ENCODE data around the gene EIF4EBP3.
A peak's percentile ranks its signal among the peaks of the same experiment; 100 is the strongest.

EIF4EBP3 gene

DNA sequence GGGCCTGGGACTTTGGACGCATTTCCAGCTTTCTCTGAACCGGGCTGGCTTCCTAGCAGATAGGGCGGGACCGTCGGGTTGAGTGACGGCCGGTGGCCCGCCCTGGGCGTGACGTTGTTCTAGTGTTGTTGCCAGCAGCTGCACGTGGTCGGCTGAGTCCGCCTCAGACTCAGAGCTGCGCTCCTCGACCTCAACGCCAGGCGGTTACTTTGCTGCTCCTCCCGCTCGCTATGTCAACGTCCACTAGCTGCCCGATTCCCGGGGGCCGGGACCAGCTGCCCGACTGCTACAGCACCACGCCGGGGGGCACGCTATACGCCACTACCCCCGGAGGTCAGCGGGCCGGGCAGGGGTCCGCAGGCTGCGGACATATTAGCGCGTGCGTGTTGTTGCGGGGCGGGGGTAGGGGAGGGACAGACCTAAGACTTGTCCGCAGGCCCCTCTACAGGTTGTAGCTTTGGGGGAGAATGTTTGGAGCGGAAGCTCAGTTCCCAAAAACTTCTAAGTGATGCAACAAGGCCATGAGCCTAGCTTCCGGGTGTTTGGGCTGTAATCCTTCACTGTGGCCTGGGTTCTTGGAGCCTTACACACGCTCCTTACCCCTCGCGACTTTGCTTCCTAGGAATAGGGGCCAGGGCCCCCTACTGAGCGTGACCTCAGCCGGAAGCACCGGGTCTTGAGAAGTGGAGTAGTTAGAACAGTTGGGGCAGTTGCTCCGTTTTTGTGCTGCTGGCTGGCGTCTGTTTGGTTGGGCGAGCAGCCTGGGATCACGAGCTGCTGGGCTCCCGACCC lies at the start of gene EIF4EBP3:
Gene EIF4EBP3, plus strand, starts transcription at position 155 of the 792 bp plus-strand sequence. Its CDS starts 76 bp downstream, at position 231.
- no peak for DNase-seq

DNA sequence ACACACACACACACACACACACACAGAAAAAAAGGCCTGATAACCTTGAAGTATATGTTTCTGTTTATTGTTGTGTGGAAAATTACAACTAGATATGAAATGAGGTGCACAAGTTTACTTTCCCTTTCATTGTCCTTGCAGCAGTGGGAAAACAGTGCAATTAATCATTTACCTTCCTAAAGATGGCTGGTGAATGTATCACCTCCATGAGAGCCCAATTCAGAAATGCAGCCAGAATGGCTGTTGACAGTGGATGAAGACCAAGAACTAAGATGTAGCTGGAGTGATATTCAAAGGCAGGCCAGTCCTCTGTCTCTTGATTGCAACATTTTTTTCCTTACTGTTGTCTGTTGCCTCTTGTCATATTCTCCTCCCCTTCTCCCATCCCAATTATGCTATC lies 49.6 kb upstream of the EIF4EBP3 start:
- DNase-seq: no peak

DNA sequence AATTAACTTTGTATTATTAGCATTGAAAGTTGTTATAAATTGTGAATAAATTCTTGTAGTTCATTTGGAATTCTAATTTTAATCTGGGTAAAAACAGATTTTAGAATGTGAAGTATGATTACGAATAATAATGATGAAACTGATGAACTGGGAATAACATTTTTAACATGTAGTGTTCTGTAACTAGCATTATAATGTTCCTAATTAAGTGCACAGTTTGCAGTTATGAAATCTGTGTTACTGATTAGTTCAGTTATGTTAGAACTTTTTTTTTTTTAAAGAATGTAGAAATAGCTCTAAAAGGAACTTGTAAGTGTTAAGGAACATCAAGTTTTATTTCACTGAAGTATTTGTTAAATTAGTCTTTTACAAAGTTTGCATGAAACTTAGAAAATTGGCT lies 48.9 kb upstream of the EIF4EBP3 start:
- DNase-seq: no peak

DNA sequence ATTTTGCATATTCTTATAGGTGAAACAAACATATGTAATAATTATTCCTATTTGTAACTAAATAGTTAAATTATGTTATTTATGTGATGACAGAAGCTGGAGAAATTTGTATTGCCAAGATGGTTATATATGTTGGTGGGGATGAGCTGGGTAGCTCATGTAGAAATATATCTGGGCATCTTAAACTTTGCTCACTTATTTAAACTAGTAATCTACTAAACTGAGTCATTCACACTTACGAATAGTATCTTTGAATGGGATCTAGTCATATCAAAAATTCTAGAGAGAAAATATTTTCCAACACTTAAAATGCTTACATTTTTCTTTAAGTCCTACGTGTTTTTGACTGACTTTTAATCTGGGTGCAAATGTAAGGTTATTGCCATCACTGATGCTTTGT lies 44.6 kb upstream of the EIF4EBP3 start:
- DNase-seq: no peak

DNA sequence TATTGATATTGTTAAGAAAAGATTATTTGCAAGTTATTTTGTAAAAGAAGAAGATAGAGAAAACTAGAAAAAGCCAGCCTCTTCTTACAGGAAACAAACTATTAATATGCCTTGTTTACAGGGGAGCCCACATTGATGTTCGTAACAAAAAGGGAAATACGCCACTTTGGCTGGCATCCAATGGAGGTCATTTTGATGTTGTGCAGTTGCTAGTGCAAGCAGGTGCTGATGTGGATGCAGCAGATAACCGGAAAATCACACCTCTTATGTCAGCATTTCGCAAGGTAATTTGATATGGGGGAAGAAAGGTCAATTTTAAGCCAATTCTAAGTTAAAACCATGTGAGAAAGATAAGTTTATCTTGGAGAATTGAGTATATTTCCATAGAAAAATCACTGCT lies 37.6 kb upstream of the EIF4EBP3 start:
- DNase-seq: peak; percentile 0

DNA sequence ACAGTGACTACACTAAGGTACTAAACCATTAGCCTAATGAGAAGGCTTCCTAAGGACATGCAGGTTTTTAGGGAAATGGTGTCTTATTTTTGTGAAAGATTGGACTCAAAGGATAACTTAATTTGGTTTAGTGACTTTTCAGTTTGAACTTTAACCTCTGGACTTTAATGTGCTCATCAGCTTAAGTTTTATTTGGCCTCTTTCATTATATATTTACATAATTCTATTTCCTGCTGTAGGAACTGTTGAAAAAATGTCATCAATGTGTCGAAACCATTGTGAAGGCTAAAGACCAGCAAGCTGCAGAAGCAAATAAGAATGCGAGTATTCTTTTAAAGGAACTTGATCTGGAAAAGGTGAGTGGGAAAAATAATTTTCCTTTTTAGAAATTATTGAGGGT lies 34.3 kb upstream of the EIF4EBP3 start:
- DNase-seq: no peak

DNA sequence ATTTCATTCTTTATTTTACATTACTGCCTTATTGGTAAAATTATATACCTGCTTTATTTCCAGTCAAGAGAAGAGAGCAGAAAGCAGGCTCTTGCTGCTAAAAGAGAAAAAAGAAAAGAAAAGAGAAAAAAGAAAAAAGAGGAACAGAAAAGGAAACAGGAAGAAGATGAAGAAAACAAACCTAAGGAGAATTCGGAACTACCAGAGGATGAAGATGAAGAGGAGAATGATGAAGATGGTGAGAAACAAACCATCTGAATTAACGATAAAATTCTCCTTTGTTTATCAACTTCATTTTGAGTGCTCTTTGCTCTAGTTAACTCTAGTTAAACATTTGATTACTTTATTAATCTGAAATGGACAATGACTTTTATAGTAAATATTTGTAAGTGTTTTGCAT lies 23.5 kb upstream of the EIF4EBP3 start:
- no peak for DNase-seq

DNA sequence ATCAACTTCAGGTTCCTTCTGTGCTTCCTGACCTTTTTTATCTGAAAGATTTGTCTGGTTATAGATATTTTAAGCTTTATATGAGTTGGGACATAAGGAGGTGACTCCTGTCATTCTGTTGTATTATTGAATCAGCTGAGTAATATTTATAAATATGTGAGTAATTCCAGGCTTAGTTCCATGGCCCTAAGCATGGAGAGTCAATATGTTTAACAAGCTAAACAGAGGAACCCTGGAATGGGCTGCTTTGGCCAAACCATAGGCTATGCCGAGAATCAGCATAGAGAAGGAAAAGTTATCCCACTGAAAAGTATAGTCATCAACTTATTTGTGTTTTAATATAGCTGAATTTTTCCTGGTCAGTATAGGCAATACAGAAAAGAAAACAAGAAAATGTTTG lies 7.2 kb upstream of the EIF4EBP3 start:
- DNase-seq: no peak

DNA sequence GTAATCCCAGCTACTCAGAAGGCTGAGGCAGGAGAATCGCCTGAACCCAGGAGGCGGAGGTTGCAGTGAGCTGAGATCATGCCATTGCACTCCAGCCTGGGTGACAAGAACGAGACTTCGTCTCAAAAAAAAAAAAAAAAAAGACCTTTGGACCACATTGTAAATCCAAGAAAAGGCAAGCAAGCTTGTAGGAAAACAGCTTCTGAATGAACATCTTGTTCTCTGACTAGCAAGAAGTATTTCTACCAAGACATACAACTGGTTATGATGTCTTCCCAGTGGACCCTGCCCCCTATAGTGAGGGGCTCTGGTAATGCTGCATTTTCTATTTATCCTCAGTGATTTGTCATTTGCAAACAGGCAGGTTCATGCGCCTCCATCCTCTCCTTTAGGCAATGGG lies 4.5 kb upstream of the EIF4EBP3 start:
- no peak for DNase-seq

DNA sequence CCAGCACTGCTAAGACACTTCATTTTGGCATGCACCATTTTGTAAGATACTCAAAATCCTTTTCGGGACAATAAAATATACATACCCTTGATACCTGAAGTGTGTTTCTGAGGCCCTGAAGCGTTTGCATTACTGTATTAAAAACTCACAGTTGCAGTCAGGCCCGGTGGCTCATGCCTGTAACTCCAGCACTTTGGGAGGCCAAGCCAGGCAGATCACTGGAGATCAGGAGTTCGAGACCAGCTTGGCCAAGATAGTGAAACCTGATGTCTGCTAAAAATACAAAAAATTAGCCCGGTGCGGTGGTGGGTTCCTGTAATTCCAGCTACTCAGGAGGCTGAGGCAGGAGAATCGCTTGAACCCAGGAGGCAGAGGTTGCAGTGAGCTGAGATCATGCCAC lies 2.5 kb upstream of the EIF4EBP3 start:
- DNase-seq: no peak

DNA sequence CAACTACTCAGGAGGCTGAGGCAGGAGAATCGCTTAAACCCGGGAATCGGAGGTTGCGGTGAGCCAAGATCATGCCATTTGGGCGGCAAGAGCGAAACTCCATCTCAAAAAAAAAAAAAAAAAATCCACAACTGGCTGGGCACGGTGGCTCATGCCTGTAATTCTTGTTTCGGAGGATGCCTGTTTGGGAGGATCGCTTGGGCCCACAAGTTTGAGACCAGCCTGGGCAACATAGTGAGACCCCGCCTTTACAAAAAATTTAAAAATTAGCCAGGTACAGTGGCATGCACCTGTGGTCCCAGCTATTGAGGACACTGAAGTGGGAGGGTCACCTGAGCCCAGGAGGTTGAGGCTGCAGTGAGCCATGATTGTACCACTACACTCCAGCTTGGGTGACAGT lies 1.9 kb upstream of the EIF4EBP3 start:
- DNase-seq: no peak

DNA sequence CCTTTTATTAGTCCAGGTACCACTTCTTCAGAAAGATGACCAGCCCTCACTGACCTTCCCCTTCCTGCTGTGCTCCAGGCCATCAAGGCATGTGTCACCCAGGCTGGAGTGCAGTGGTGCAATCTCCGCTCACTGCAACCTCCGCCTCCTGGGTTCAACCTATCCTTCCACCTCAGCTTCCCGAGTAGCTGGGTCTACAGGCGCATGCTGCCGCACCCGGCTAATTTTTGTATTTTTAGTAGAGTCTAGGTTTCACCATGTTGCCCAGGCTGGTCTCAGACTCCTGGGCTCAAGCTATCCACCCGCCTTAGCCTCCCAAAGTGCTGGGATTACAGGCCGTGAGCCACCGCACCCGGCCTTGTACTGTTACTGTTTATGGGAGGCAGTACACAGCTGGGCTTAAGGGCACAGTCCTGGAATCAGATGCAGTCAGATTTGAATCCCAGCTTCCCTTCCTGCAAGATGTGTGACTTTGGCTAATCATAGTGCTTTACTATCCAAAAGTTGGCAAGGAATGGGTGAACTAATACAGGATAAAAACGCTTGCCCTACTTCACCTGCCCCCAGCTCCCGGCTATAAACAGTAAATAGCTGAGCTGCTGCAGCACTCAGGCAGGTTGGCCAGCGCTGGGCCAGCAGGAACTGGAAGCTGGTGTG lies 483 bp upstream of the EIF4EBP3 start:
- DNase-seq: no peak

DNA sequence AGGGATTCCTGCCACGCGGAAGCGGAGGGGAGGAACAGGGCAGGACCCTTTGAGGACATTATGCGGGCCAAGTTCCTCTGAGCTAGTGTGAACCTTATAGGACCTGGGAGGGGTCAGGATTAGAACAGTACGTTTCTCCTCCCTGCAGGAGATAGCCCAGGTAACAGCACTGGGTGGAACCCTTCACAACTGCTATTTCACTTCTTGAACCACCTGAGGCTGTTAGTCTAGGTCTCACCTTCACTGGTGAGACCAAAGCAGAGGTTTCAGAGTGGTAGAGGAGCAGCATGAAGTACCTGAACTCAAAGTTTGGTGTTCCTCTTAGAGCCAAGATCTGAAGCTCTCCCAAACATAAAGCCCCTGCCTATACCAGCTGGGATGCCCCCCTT lies 832 bp downstream of the EIF4EBP3 start:
- no peak for DNase-seq

DNA sequence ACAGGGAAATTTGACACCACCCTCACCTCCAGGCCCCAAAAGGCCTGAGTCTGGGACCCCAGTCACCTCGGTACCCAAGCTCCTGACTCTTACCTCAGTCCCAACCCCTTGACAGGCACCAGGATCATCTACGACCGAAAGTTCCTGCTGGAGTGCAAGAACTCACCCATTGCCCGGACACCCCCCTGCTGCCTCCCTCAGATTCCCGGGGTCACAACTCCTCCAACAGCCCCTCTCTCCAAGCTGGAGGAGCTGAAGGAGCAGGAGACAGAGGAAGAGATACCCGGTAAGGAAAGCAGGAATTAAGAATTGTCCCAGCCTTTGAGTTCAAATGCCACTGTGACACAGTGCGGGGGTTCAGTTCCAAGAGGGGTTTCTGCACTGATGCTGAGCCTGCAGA lies 1.3 kb downstream of the EIF4EBP3 start:
- DNase-seq: no peak

DNA sequence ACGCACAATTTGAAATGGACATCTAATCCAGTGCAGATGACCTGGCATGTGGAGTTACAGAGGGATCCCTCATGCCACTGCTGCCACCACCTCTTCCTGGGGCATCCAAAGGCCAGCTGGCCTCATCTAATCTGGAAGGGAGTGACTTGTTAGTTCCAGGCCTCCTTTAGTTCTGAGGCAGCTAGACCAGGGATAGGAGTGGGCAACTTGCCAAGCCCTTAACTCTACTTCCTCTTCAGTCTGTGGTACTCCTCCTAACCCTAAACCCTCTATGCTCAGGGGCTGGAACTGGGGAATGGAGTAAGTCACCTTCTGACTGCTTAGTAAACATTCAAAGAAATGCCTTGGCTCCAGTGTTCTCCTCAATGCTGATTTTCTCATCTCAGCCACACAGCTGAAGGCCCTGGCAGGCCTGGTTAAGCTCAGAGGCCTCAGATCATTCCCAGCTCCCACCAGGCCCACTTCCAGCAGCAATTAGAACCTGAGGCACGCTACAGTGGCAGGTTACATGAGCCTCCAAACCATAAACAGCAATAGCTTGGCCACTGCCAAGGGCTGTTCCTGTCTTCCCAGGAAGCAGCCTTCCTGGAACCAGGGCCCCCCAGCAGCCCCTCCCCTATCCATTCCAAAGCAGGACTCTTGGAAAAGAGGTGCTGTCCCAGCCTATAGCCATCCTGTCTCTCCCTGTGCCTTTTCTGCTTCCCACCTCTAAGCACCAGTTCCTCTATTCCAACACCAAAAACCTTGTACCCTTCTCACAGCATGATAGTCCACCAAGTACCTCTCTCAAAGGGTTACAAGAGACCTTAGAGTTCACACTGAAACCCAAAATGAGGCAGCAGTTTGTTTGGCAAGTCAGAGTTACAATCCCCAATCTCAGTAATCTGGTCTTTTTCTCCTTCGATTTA lies 2.0 kb downstream of the EIF4EBP3 start:
- no peak for DNase-seq

DNA sequence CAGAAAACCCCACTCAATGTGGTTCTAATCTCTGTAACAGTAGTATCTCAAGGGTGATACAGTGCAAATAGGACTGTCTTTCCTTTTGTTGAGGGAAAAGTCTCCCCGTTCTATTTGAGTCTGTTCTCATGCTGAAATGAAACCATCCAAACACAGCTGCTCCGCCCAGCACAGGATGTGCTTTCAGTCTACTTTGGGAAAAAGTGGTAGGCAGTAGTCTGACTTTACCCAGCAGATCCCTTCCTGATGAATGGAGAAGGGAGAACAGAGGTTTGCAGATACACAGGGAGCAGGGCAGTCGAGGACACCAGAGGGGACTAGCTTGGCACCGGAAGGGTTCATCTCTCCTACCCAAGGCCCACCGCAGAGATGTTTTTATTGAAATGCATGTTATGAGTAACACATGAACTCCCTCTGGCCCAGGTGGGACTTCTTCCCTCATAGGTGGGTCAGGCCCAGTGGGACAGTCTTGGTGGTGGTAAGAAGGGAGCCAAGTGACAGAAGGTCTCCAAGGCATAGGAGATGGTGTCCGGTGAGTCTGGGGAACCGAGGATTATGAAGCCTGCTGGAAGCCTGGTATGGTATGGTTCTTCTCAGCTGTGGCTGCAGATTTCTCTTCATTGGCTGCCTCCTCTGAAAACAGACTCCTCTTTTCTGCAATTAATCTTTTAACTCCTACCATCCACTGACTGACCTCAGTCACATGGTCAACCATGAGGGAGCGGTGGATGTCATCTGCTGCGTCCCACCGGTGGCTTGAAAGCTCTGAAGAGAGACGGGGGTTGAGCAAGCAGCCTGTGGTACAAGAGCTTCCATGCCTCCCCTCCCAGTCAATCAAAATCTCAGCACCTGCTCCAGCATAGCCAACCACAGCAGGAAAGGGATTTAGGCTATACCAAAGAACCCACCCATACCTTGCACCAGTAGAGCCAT lies 3.0 kb downstream of the EIF4EBP3 start:
- no peak for DNase-seq

DNA sequence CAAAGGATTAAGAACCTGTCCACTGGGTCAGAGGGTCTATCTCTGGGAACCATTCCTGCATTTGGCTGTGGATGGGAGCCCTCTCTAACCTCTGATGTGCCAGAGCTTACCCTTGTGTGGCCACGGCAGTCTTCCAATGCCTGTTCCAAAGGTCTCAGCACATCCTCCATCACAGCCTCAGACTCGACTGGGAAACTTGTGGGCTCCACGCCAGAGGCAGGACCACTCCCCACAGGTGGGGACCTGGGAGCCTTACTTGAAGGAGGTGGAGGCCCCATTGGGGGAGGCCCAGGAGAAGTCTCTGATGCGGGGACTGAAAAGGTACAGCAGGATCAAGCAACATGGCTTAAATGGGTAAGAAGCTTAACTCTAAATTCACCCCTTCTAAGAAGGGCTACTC lies 4.4 kb downstream of the EIF4EBP3 start:
- DNase-seq: no peak

DNA sequence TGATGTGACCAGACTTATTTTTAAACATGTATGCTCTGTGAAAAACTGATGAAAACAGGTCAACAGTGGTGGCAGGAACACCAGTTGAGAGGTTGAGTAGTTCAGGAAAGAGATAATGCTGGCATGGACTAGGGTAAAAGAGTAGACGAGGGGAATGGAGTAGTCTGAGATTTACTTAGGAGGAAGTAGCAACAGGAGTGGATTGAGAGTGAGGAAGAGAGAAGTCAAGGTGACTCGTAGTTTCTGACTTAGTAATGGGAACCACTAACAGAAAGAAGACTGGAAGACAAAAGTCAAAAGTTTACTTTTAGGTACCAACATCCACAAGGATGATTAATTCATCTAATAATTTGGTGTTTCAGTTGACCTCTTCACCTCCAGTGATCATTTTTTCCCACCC lies 6.2 kb downstream of the EIF4EBP3 start:
- DNase-seq: no peak

DNA sequence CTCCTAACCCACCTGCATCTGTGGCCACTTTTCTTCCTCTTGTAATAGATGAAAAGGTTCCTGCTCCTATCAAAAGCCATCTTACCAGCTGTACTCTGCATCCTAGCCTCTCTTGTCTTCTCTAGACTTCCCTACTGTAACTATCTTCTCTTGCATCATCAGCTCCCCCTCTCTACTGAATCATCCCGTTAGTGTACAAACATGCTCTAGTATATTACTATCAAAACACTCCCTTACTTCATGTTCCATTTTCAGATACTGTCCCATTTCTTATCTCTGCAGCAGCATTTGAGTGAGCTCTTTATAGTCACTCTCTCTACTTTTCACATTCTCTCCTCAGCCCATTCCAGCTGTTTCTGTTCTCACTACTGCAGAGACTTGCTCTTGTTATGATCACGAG lies 7.0 kb downstream of the EIF4EBP3 start:
- DNase-seq: no peak

DNA sequence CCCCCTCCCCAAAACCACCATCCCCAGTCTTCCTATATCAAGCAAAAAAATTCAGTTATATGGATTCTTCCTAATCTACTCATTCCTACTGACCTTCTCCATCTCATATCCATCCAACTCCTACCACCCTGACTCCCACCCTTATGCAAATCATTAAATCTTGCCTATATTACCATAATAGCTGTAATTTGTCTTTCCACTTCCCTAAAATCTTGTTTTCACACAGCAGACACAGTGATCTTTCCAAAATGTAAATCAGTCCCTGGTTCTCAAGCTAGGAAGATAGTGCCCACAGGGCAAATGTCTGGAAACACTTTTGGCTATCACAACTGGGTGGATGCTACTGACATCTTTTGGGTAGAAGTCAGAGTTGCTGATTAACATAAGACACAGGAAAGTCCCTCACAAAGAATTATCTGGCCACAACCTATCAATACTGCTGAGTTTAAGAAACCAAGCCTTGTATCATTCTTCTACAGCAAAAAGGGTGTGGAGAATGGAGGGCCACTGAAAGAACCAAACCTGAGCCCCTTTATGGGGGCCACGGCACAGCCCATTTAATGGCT lies 8.4 kb downstream of the EIF4EBP3 start:
- no peak for DNase-seq

DNA sequence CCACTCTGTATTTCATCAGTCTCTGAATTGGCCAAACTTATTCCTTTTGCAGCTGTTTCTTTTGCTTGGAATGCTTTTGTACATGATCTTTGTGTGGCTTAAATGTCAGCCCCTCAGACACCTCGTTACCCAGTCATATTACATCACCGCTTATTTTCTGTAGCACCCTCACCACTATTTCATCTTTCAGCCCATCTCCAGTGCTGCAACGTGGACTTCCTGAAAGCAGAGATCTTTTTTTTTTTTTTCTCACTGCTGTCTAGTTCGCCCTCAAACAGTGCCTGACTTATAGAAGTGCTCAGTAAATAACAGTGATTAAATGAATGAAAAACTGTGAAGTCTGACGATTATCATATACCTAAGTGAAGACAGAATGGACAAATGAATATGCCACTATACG lies 9.0 kb downstream of the EIF4EBP3 start:
- DNase-seq: no peak

DNA sequence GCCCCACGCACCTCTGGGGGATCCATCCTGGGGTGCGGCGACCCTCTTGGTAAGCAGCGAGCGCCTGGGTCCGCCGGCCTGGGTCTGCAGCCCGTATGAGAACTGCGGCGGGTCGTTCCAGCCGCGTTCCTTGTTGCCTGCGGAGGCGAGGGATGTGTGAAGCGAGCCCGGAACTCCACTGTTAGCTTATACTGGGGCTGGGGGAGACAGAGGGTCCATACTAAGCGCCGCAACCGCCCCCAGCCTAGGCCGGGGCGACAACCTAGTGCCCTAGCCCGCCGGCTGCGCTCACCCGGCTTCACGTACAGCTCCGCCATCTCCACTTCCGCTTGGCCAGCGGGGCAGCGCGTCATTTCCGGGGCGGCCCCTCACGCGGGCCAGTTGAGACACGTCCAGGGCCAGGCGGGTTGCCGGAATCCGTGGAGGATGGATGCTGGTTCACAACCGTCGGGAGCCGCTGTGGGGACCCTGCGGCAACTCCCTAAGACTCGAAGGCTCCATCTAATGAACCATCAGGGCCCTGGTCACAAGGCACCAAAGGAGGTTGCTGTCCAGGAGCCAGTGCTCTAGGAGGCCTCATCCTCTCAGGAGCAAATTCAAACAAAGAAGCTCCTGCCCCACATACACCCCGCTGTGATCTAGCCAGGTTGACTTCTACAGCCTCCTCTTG lies 9.8 kb downstream of the EIF4EBP3 start, which contains the start of gene SRA1:
Gene SRA1, minus strand, starts transcription at position 338 of the 670 bp plus-strand sequence. Its CDS starts 21 bp downstream, at position 317.
- peak; percentile 92 for DNase-seq

All from NCI-H1436 (cell line).